Caco-2 (cell line): ENCODE results near the gene ANGEL2. TPM values are rescaled to one million over a fixed set of nuclear protein-coding genes. Genes with fewer than 3 reads are reported as not detected.

Experiments used
- BruUV-seq: library from RNA; stranded (reverse); fragments of 400-500 nt; replicated peaks from 2 replicates; lab custom pipeline; 2021; lab: Mats Ljungman, UMichigan
- CTCF ChIA-PET: fragments of 300-600 bp; sonication (Branson Sonifier 250); formaldehyde crosslinking; loops from one replicate; lab custom pipeline; 2022; ENCODE audit warnings: antibody characterized with exemption; lab: Charles Lee
- POLR2A ChIA-PET: fragments of 300-600 bp; sonication (Branson Sonifier 250); formaldehyde crosslinking; loops from one replicate; lab custom pipeline; 2022; ENCODE audit warnings: antibody characterized with exemption; lab: Charles Lee
- DNase-seq, 2 experiments: peaks; one replicate each; pipeline versions ENCODE4 v3.0.0 to v3.0.0-alpha.2; 2020 to 2022
- H3K27me3 ChIP-seq: replicated peaks from 2 replicates; pipeline ENCODE4 v1.6.0; 2011; ENCODE audit warnings: low read length; ENCODE audit not compliant: control insufficient read depth, insufficient read depth
- H3K36me3 ChIP-seq: 2 replicates; pipeline ENCODE4 v1.5.1; 2011; ENCODE audit warnings: low read length; ENCODE audit not compliant: control insufficient read depth, insufficient read depth
- H3K4me1 ChIP-seq: fragments of 250-450 bp; sonication (Bioruptor Pico); 2 replicates; pipeline ENCODE4 v1.5.1; 2020; ENCODE audit warnings: mild to moderate bottlenecking
- H3K4me3 ChIP-seq: 2 replicates; pipeline ENCODE4 v1.5.1; 2011; ENCODE audit warnings: low read depth, mild to moderate bottlenecking, control low read depth, low read length
- H3K9me3 ChIP-seq: fragments of 250-450 bp; sonication (Bioruptor Pico); 2 replicates; pipeline ENCODE4 v1.5.1; 2020; ENCODE audit warnings: mild to moderate bottlenecking, moderate library complexity
- H3K27ac Mint-ChIP-seq: one replicate; pipeline ENCODE4 v1.8.0; 2022; ENCODE audit warnings: mixed read lengths; ENCODE audit not compliant: unreplicated experiment
- H3K27me3 Mint-ChIP-seq: one replicate; pipeline ENCODE4 v1.8.0; 2022; ENCODE audit warnings: mixed read lengths; ENCODE audit not compliant: insufficient read depth, unreplicated experiment
- H3K36me3 Mint-ChIP-seq: one replicate; pipeline ENCODE4 v1.8.0; 2022; ENCODE audit warnings: mild to moderate bottlenecking, mixed read lengths; ENCODE audit not compliant: insufficient read depth, unreplicated experiment
- H3K4me1 Mint-ChIP-seq: one replicate; pipeline ENCODE4 v1.8.0; 2022; ENCODE audit warnings: low read depth, mixed read lengths; ENCODE audit not compliant: unreplicated experiment
- H3K4me3 Mint-ChIP-seq: one replicate; pipeline ENCODE4 v1.8.0; 2022; ENCODE audit warnings: mild to moderate bottlenecking, moderate library complexity, mixed read lengths; ENCODE audit not compliant: unreplicated experiment
- H3K9me3 Mint-ChIP-seq: one replicate; pipeline ENCODE4 v1.8.0; 2022; ENCODE audit warnings: mixed read lengths; ENCODE audit not compliant: unreplicated experiment
- intact Hi-C: fragments of 100-400 bp; cut with micrococcal nuclease; formaldehyde crosslinking; loops from one replicate; pipeline ENCODE4 v1.10.0; 2022; ENCODE audit not compliant: unreplicated experiment
- total RNA-seq: library from RNA; stranded (reverse); gene quantifications from 2 replicates; pipeline ENCODE4 v1.2.3, GENCODE V29; 2022
- TF ChIP-seq, protein P1 (sequence below), 2 experiments: fragments of 200-600 bp in 1 of 2; IDR thresholded peaks; 1 replicate in 1 of 2; 2 replicates in 1 of 2; pipeline versions ENCODE4 v1.5.1 to v1.8.0; 2011 to 2022; ENCODE audit warnings: antibody characterized with exemption in 1 of 2, control low read depth in 1 of 2, inconsistent platforms in 1 of 2, low read depth in 1 of 2, low read length in 1 of 2, mild to moderate bottlenecking in 1 of 2, moderate library complexity in 1 of 2; ENCODE audit not compliant: insufficient read depth in 1 of 2, severe bottlenecking in 1 of 2, unreplicated experiment in 1 of 2

Gene ANGEL2
- total RNA-seq, 1 experiment from 2014 or later: 34.8 TPM

GRCh38 chr1:212945463-212946160, 70.1 kb downstream of the ANGEL2 start:
- ChIA-PET CTCF (no interaction called here), POLR2A (no interaction called here)
- Histone ChIP-seq H3K27me3 (no peaks in the 10 kb centered on the region), H3K4me1 (no peaks in the 10 kb centered on the region), H3K36me3 (no peaks in the 10 kb centered on the region), H3K9me3 (no peaks in the 10 kb centered on the region), H3K4me3 (no peak overlapping the region)
- H3K4me1 Mint-ChIP-seq: peaks cover 6% of the 10 kb centered on the region
- H3K4me3 Mint-ChIP-seq: no peak overlapping the region
- intact Hi-C loops: no loop called here
- H3K36me3 Mint-ChIP-seq: peaks cover 5% of the 10 kb centered on the region
- DNase-seq: no peak
- H3K27ac Mint-ChIP-seq: no peak overlapping the region
- no peaks in the 10 kb centered on the region for H3K9me3 Mint-ChIP-seq
- H3K27me3 Mint-ChIP-seq: no peaks in the 10 kb centered on the region
- TF ChIP-seq, protein P1, sequence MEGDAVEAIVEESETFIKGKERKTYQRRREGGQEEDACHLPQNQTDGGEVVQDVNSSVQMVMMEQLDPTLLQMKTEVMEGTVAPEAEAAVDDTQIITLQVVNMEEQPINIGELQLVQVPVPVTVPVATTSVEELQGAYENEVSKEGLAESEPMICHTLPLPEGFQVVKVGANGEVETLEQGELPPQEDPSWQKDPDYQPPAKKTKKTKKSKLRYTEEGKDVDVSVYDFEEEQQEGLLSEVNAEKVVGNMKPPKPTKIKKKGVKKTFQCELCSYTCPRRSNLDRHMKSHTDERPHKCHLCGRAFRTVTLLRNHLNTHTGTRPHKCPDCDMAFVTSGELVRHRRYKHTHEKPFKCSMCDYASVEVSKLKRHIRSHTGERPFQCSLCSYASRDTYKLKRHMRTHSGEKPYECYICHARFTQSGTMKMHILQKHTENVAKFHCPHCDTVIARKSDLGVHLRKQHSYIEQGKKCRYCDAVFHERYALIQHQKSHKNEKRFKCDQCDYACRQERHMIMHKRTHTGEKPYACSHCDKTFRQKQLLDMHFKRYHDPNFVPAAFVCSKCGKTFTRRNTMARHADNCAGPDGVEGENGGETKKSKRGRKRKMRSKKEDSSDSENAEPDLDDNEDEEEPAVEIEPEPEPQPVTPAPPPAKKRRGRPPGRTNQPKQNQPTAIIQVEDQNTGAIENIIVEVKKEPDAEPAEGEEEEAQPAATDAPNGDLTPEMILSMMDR (IDR thresholded peaks at IDR 0.05; ENCODE audit: insufficient read depth in 1 of 2, low read depth in 1 of 2, low read length in 1 of 2, severe bottlenecking in 1 of 2, unreplicated experiment in 1 of 2): no peak
- no TSS peak for BruUV-seq

GRCh38 chr1:212945056-212945455, 70.6 kb downstream of the ANGEL2 start:
- Histone ChIP-seq H3K27me3 (no peaks in the 10 kb centered on the region), H3K36me3 (no peaks in the 10 kb centered on the region), H3K9me3 (no peaks in the 10 kb centered on the region), H3K4me1 (no peaks in the 10 kb centered on the region), H3K4me3 (no peak overlapping the region)
- intact Hi-C loops: no loop called here
- TF ChIP-seq, protein P1 (IDR thresholded peaks at IDR 0.05; ENCODE audit: insufficient read depth in 1 of 2, low read depth in 1 of 2, low read length in 1 of 2, severe bottlenecking in 1 of 2, unreplicated experiment in 1 of 2): no peak
- ChIA-PET CTCF (no interaction called here), POLR2A (no interaction called here)
- no peaks in the 10 kb centered on the region for H3K9me3 Mint-ChIP-seq
- peaks cover 6% of the 10 kb centered on the region for H3K4me1 Mint-ChIP-seq
- no peak for DNase-seq
- BruUV-seq: no TSS peak
- H3K4me3 Mint-ChIP-seq: no peak overlapping the region
- H3K36me3 Mint-ChIP-seq: no peaks in the 10 kb centered on the region
- H3K27ac Mint-ChIP-seq: no peak overlapping the region
- no peaks in the 10 kb centered on the region for H3K27me3 Mint-ChIP-seq

GRCh38 chr1:212944229-212944901, 71.3 kb downstream of the ANGEL2 start:
- intact Hi-C loops: no loop called here
- no peak for DNase-seq
- Histone ChIP-seq H3K36me3 (no peaks in the 10 kb centered on the region), H3K27me3 (no peaks in the 10 kb centered on the region), H3K4me3 (no peak overlapping the region), H3K9me3 (no peaks in the 10 kb centered on the region), H3K4me1 (no peaks in the 10 kb centered on the region)
- H3K9me3 Mint-ChIP-seq: no peaks in the 10 kb centered on the region
- no TSS peak for BruUV-seq
- TF ChIP-seq, protein P1 (IDR thresholded peaks at IDR 0.05; ENCODE audit: insufficient read depth in 1 of 2, low read depth in 1 of 2, low read length in 1 of 2, severe bottlenecking in 1 of 2, unreplicated experiment in 1 of 2): no peak
- no peaks in the 10 kb centered on the region for H3K36me3 Mint-ChIP-seq
- no peak overlapping the region for H3K4me3 Mint-ChIP-seq
- CTCF ChIA-PET: no interaction called here
- POLR2A ChIA-PET: no interaction called here
- peaks cover 6% of the 10 kb centered on the region for H3K4me1 Mint-ChIP-seq
- H3K27ac Mint-ChIP-seq: no peak overlapping the region
- no peaks in the 10 kb centered on the region for H3K27me3 Mint-ChIP-seq
